Activated naive CD8-positive, alpha-beta T cell treated with anti-CD3 and anti-CD28 coated beads for 36 hours (primary cell): ENCODE results near the gene DRC3. TPM values are rescaled to one million over a fixed set of nuclear protein-coding genes. Genes with fewer than 3 reads are reported as not detected.
A peak's percentile ranks its signal among the peaks of the same experiment; 100 is the strongest.

Source experiments
- DNase-seq: peaks from one replicate; pipeline ENCODE4 v3.0.0; 2021
- H3K27ac Mint-ChIP-seq: one replicate; pipeline ENCODE4 v1.8.0; 2022; ENCODE audit warnings: mild to moderate bottlenecking, moderate library complexity, mixed read lengths
- H3K27me3 Mint-ChIP-seq: one replicate; pipeline ENCODE4 v1.8.0; 2022; ENCODE audit warnings: mild to moderate bottlenecking, mixed read lengths
- H3K36me3 Mint-ChIP-seq: one replicate; pipeline ENCODE4 v1.8.0; 2021; ENCODE audit warnings: mild to moderate bottlenecking, mixed read lengths
- H3K4me1 Mint-ChIP-seq: one replicate; pipeline ENCODE4 v1.8.0; 2021; ENCODE audit warnings: mixed read lengths
- H3K4me3 Mint-ChIP-seq: one replicate; pipeline ENCODE4 v1.8.0; 2022; ENCODE audit warnings: mild to moderate bottlenecking, moderate library complexity, mixed read lengths
- H3K9me3 Mint-ChIP-seq: one replicate; pipeline ENCODE4 v1.8.0; 2022; ENCODE audit warnings: mixed read lengths
- total RNA-seq, 2 experiments: library from RNA; stranded (reverse); gene quantifications; one replicate each; pipeline ENCODE4 v1.2.3, GENCODE V29; 2021

The DRC3 gene
- total RNA-seq, 2 experiments from 2014 or later, result 0.18 to 0.52 TPM

DNA sequence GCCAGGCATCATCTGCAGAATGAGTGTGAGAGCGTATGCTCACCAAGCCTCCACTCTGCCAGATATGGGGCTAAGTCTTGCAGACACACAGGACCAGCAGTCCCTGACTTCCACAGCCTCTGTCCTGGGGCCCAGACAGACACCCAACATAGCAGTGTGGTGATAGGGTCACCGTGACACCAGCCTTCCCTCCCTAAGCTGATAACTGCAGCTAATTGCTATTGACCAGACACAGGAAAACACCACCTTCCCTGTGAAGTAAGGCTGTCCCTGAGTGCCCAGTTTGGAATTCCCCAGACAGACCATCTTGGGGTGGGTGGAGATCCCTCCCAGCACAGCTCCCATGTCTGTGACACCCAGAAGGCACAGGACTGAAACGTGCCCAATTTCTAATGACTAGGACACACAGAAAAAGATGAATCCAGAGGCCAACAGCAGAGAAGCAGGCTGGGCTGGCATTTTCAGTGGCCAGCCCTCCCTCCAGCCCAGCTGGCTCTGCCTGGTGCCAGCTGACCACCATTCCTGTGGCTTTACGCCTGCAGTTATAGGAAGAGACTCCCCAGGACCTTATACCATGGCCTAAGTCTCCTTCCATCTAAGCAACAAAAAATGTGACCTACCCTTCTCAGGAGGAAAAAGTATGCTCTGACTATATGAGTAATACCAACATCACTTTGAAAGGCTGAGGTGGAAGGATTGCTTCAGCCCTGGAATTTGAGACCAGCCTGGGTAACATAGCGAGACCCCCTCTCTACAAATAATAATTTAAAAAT is 36.0 kb downstream of the DRC3 start:
- Mint-ChIP-seq H3K4me3 (no peak overlapping the region), H3K27ac (no peak overlapping the region), H3K36me3 (peaks cover 14% of the 10 kb centered on the region), H3K9me3 (no peaks in the 10 kb centered on the region), H3K4me1 (no peaks in the 10 kb centered on the region), H3K27me3 (no peaks in the 10 kb centered on the region)
- no peak for DNase-seq

DNA sequence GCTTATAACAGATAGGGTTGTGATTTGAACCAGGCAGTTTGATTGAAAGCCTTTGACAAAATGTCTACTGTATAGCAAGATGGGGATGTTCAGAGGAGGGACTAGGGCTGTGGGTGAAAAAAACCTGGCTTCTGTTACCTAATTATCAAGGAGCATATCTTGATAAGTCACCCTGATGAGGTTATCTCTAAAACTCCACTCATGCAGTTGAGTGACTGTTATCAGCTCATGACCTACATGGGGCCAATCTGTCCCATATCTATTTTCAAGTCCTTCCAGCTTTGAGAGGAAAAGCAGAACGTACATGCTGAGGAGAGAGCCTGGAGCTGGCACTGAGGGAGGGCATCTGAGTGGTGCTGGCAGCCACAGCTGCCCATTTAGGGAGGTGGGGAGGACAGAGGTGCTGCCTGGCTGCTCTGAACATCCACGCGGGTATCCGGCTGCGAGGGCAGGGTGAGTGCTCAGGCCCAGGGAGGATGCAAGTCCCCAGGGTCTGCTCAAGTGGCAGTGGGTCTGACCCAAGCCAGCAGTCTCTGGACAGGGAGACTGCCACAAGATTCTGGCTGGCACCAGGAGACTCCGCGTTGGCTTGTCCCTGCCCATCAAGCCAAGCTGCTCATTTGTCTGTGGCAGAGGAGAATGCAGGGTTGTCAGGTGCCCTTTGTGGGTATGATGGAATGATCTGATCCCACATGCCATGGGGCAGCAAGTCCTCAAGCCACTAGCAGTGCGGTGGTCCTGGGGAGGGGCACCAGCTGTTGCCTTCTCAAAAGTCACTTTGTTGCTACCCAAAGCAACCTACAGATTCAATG is 37.2 kb downstream of the DRC3 start:
- Mint-ChIP-seq H3K9me3 (no peaks in the 10 kb centered on the region), H3K4me3 (no peak overlapping the region), H3K4me1 (peaks cover 4% of the 10 kb centered on the region), H3K27me3 (no peaks in the 10 kb centered on the region), H3K36me3 (peaks cover 14% of the 10 kb centered on the region), H3K27ac (no peak overlapping the region)
- DNase-seq, result no peak

DNA sequence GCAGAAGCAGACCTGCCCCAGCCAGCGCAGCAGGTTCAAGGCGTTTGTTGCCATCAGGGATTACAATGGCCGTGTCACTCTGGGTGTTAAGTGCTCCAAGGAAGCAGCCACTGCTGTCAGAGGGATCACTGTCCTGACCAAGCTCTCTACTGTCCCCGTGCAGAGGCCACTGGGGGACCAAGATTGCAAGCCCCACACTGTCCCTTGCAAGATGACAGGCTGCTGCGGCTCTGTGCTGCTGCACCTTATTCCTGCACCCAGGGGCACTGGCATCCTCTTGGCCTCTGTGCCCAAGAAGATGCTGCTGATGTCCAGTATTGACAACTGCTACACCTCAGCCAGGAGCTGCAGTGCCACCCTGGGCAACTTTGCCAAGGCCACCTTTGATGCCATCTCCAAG is 38.6 kb downstream of the DRC3 start:
- H3K27ac Mint-ChIP-seq, result no peak overlapping the region
- no peaks in the 10 kb centered on the region for H3K9me3 Mint-ChIP-seq
- DNase-seq, result no peak
- H3K36me3 Mint-ChIP-seq, result peaks cover 13% of the 10 kb centered on the region
- H3K4me3 Mint-ChIP-seq, result no peak overlapping the region
- no peaks in the 10 kb centered on the region for H3K27me3 Mint-ChIP-seq
- H3K4me1 Mint-ChIP-seq, result peaks cover 4% of the 10 kb centered on the region

DNA sequence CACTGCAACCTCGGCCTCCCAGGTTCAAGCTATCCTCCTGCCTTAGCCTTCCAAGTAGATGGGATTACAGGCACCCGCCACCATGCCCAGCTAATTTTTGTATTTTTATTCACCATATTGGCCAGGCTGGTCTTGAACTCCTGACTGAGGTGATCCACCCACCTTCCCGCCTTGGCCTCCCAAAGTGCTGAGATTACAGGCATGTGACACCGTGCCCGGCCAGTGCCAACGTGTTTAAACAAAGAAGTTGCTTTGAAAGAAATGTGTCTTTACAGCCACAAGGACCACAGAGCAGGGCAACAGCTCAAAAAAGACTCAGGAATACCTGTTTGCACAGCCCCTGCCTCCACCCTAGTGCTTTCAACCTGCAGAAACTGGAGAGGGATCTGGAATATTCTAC is 41.3 kb downstream of the DRC3 start:
- peaks cover 4% of the 10 kb centered on the region for H3K4me1 Mint-ChIP-seq
- H3K4me3 Mint-ChIP-seq, result no peak overlapping the region

DNA sequence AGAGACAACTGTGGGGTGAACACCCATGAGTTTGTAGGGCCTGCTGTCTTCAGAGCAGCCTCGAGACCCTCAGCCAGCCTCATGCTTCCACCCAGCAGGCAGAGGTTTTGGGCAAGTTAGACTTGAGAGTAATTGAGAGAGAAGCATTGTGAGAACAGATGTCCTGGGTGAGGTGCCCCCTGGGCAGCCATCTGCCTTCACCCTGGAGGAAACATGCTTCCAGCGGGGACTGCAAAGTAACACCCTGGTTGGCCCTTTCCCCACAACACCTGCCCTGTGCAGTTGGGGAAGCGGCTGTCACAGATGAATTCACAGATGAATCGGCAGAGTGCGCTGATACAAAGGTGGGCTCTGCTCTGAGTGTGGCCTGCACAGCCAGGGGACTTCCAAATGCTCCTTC is 42.9 kb downstream of the DRC3 start:
- DNase-seq, result no peak
- Mint-ChIP-seq H3K4me1 (peaks cover 4% of the 10 kb centered on the region), H3K4me3 (no peak overlapping the region), H3K27ac (no peak overlapping the region), H3K9me3 (no peaks in the 10 kb centered on the region), H3K27me3 (no peaks in the 10 kb centered on the region), H3K36me3 (peaks cover 2% of the 10 kb centered on the region)

More for the DNA sequence above, 41.3 kb downstream of the DRC3 start:
- DNase-seq, result no peak
- Mint-ChIP-seq H3K27ac (peak overlapping the region; percentile 51), H3K27me3 (no peaks in the 10 kb centered on the region), H3K36me3 (peaks cover 7% of the 10 kb centered on the region), H3K9me3 (no peaks in the 10 kb centered on the region)

DNA sequence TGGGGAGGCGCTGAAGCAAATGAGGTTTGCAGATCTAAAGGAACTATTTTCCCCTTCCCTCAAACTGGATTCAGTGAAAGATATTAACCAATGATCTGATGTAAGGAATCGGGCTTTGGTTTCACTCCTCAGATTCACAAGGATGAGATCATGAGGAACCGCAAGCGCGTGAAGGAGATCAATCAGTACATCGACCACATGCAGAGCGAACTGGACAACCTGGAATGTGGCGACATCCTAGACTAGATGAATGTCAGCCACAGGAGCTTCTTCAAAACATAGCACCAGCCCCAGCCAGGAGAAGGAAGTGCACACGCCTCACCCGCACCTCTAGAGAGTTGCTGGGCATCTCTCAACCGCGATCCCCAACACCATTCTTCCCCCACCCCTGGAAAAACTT is 43.8 kb downstream of the DRC3 start:
- H3K36me3 Mint-ChIP-seq, result peaks cover 1% of the 10 kb centered on the region
- no peaks in the 10 kb centered on the region for H3K9me3 Mint-ChIP-seq
- H3K27ac Mint-ChIP-seq, result no peak overlapping the region
- no peak for DNase-seq
- no peak overlapping the region for H3K4me3 Mint-ChIP-seq
- no peaks in the 10 kb centered on the region for H3K27me3 Mint-ChIP-seq
- peaks cover 4% of the 10 kb centered on the region for H3K4me1 Mint-ChIP-seq

DNA sequence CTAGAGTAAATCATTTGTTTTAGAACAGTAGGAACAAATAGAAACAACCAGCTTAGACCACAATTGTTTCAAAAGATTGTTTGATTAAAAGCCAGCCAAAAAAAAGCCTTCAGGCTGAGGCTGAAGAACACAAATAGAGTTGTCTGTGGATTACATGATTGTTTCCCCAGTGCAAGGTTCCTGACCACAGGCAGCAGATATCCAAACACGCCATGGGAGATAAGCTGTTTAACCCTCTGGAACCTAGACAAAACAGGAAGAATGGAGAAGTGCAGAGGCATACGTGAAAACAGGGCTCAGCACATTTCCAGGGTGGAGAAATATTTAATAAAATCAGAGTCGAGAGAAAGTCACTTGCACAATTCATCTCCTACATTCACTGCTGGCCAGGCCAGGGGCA is 45.3 kb downstream of the DRC3 start:
- Mint-ChIP-seq H3K4me1 (peaks cover 4% of the 10 kb centered on the region), H3K36me3 (peaks cover 1% of the 10 kb centered on the region), H3K27ac (no peak overlapping the region), H3K4me3 (no peak overlapping the region), H3K27me3 (no peaks in the 10 kb centered on the region), H3K9me3 (no peaks in the 10 kb centered on the region)
- DNase-seq, result no peak

DNA sequence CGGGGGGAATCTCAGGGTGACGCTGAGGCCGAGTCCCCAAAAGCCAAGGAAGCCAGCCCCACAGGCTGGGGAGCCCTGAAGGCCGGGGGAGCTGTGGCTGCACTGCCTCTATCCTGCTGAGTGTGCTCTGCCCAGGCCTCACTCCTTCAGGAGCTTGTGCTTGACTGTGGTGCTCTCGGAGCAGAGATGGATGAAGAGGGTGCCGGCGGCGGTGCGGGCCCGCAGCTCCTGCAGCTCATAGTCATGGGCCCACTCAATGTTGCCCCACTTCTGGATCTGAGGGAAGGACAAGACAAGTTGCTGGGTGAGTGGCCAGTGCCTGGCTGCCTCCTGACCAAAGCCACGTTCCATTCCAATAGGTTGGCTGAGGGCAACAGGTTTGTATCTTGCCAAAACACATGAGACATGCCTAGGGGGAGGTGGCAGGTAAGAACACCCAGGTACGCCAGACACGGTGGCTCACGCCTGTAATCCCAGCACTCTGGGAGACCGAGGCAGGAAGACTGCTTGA is 45.8 kb downstream of the DRC3 start:
- Mint-ChIP-seq H3K27ac (no peak overlapping the region), H3K27me3 (no peaks in the 10 kb centered on the region), H3K9me3 (no peaks in the 10 kb centered on the region), H3K36me3 (peaks cover under 1% of the 10 kb centered on the region), H3K4me3 (no peak overlapping the region), H3K4me1 (peaks cover 4% of the 10 kb centered on the region)
- DNase-seq, result no peak

DNA sequence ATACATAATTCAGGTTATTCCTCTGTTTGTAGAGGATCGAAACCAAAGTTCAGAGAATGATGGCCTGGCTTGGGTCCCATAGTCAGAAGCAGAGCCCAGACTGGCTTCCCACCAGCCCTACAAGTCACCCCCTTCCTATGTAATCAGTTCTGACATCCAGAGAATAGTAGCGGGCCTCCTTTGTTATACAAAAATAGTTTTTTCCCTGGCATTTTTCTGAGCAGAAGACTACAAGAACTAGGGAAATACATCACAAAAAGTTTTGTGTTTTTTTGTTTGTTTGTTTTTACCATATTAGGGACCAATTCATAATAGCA is 47.1 kb downstream of the DRC3 start:
- no peaks in the 10 kb centered on the region for H3K27me3 Mint-ChIP-seq
- H3K36me3 Mint-ChIP-seq, result no peaks in the 10 kb centered on the region
- no peaks in the 10 kb centered on the region for H3K9me3 Mint-ChIP-seq
- no peak overlapping the region for H3K4me3 Mint-ChIP-seq
- DNase-seq, result no peak
- no peak overlapping the region for H3K27ac Mint-ChIP-seq
- H3K4me1 Mint-ChIP-seq, result peaks cover under 1% of the 10 kb centered on the region

DNA sequence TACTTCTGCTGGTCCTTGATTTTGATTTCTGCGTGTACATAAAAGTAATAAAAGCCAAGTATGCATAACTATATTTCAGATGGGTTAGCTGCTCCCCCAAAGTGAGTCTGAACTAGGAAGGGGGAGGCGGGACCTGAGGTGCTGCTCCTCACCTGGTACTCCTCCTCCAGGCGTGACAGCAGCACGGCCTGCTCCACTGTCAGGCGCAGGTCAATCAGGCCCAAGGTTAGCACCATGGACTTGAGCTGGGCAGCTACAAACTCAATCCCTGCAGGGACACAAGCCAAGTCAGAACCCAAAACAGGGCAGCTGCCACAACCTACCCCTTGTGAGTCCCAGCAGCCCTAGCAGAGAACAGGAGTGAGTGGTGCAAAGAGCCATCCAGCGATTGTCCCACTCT is 48.3 kb downstream of the DRC3 start:
- DNase-seq, result no peak
- Mint-ChIP-seq H3K27me3 (no peaks in the 10 kb centered on the region), H3K4me1 (peaks cover 9% of the 10 kb centered on the region), H3K27ac (no peak overlapping the region), H3K9me3 (no peaks in the 10 kb centered on the region), H3K36me3 (peaks cover 3% of the 10 kb centered on the region), H3K4me3 (no peak overlapping the region)

DNA sequence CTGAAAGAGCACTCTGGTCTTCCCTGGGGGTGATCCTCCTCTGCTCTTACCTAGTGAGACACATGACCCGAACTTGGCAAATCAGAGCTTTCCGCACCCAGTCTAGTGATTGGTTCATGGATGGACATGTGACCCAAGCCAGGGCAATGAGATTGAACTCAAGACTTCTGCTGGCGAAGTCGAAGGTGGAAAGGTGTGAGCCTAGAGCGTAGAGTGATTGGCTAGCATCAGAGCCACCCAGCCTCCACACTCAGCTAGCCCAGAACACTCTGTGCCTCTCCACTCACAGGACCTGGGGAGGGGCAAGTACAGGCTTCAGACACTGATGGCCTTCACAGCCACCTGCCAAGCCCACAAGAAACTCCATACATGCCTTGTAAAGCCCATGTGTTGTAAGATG is 48.7 kb downstream of the DRC3 start:
- Mint-ChIP-seq H3K9me3 (no peaks in the 10 kb centered on the region), H3K36me3 (peaks cover 3% of the 10 kb centered on the region)

DNA sequence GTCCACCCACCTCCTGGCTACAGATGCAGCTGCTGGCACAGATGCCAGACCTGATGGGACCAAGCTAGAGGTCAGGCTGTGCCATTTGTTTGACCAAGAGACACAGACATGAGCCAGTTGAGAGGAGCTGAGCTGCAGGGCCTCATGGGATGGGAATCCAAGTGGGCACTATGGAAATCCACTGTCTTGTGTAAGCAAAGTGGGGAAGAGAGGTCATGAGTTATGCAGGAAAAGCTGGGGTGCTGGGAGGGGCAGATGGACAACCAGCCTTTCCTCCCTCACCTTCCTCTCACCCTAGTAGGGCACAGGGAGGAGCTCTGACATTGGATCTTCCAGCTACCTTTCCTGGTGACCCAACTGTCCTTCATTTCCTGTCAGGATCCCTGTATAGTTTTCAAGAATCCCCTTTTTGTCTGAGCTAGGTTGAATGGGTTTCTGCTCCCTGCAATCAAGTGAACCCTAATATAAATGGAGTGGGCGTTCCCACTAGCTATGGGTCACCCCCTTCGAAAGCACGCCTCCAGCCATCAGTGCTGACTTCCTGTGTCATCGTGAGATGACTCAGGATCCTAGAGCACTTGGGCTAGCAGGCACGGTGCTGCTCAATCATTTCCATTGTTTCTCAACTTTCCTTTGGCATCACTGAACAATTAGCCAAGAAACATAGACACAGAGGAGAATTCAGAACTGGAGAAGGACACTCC is 52.7 kb downstream of the DRC3 start:
- peaks cover 18% of the 10 kb centered on the region for H3K4me1 Mint-ChIP-seq
- H3K36me3 Mint-ChIP-seq, result peaks cover 6% of the 10 kb centered on the region
- H3K4me3 Mint-ChIP-seq, result no peak overlapping the region
- DNase-seq, result peak; percentile 49
- H3K9me3 Mint-ChIP-seq, result no peaks in the 10 kb centered on the region
- H3K27me3 Mint-ChIP-seq, result no peaks in the 10 kb centered on the region
- peak overlapping the region; percentile 37 for H3K27ac Mint-ChIP-seq

More for the DNA sequence above, 48.7 kb downstream of the DRC3 start:
- Mint-ChIP-seq H3K27me3 (no peaks in the 10 kb centered on the region), H3K27ac (no peak overlapping the region), H3K4me1 (peaks cover 13% of the 10 kb centered on the region), H3K4me3 (no peak overlapping the region)
- DNase-seq, result no peak

DNA sequence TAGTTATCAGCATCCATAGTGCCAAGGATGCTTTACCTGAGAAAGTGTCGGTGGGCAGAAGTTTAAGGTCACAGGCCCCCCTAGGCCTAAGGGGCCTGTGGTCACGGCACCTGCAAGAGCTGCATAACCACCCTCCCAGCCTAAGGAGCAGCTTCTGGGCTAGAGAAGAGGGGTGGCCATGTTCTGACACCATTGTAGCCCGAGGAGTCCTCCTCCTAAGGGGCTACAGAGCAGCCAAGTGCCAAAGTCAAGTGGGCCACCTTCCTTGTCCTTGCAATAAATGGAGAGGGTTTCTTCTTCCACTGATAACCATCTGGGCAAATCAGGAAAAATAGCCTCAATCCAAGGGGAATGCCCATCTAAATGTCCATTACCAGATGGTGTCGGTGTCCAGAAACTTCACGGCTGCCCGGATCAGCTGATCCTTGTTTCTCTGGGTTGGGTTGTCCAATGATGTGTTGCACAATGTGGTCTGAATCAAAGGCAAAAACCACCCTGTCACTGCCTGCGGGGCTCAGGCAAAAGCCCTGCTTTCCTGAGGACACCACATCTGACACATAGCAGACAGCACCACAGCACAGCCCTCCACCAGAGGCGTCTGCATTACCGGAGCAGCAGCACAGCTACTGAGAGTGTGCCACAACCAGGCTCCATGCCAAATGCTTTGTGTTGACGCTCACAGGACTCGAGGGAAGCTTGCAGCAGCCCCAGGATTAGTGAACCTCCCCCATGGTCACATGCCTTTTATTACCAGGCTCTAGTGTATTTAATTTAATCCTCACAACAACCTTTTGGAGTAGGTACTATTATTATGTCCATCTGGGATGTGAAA is 53.5 kb downstream of the DRC3 start:
- Mint-ChIP-seq H3K4me3 (no peak overlapping the region), H3K4me1 (peaks cover 18% of the 10 kb centered on the region), H3K27ac (peak overlapping the region; percentile 37), H3K27me3 (no peaks in the 10 kb centered on the region), H3K36me3 (peaks cover 6% of the 10 kb centered on the region), H3K9me3 (no peaks in the 10 kb centered on the region)
- DNase-seq, result peak; percentile 39

DNA sequence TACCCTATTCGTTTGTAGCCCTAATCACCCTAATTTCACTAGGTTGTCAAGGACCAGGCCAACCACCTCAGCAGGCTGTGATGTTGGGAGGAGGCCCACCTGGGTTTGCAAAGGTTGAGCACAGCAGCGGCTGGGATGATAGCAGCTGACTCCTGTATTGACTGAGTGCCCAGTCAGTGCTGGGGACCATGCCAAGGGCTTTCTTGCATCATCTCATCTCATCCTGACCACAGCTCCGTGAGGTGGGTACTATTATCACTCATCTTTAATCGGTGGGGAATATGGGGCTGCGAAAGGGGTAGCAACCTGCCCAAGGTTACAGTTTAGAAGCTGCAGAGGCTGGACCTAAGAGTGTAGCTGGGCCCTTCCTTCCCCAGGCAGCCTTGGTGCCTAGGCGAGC is 54.6 kb downstream of the DRC3 start:
- no peak overlapping the region for H3K4me3 Mint-ChIP-seq
- peaks cover 6% of the 10 kb centered on the region for H3K36me3 Mint-ChIP-seq
- H3K4me1 Mint-ChIP-seq, result peaks cover 18% of the 10 kb centered on the region
- no peak overlapping the region for H3K27ac Mint-ChIP-seq
- no peaks in the 10 kb centered on the region for H3K27me3 Mint-ChIP-seq
- H3K9me3 Mint-ChIP-seq, result no peaks in the 10 kb centered on the region
- no peak for DNase-seq
